Peyer's patch (tissue), 4 donors: ENCODE measurements around the gene FKBP8.

Experiments
- POLR2A ChIP-seq, 2 donors: fragments of 450-650 bp; IDR thresholded peaks; one replicate each; pipeline ENCODE4 v1.5.1; 2017; ENCODE audit warnings: antibody characterized with exemption in 2 of 2, mild to moderate bottlenecking in 2 of 2, moderate library complexity in 2 of 2
- TF ChIP-seq, protein P1 (sequence below), 6 experiments: fragments of 450-650 bp in 4 of 6; fragments of 200-600 bp in 2 of 6; sonication (generic) in 1 of 6; IDR thresholded peaks; one replicate each; pipeline ENCODE4 v1.5.1; 2017 to 2019; ENCODE audit warnings: antibody characterized with exemption in 6 of 6, mild to moderate bottlenecking in 3 of 6, moderate library complexity in 1 of 6

DNA sequence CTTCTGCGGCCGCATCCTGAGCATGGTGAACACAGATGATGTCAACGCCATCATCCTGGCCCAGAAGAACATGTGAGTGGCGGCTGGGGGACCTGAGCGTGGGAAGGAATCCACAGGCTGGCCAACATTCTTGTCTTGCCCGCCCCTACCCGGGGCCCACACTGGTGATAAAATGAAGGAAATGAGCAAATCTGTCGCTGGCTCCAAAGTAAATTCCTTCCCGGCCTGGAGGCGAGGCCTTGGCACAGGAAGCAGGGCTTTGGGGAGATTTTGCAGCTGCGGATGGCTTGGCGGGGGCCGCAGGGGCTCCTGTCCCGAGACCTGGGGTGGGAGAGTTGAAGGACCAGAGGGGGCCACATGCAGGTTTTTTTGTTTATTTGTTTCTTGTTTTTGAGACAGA lies 18.7 kb upstream of the FKBP8 start:
- TF ChIP-seq, protein P1, sequence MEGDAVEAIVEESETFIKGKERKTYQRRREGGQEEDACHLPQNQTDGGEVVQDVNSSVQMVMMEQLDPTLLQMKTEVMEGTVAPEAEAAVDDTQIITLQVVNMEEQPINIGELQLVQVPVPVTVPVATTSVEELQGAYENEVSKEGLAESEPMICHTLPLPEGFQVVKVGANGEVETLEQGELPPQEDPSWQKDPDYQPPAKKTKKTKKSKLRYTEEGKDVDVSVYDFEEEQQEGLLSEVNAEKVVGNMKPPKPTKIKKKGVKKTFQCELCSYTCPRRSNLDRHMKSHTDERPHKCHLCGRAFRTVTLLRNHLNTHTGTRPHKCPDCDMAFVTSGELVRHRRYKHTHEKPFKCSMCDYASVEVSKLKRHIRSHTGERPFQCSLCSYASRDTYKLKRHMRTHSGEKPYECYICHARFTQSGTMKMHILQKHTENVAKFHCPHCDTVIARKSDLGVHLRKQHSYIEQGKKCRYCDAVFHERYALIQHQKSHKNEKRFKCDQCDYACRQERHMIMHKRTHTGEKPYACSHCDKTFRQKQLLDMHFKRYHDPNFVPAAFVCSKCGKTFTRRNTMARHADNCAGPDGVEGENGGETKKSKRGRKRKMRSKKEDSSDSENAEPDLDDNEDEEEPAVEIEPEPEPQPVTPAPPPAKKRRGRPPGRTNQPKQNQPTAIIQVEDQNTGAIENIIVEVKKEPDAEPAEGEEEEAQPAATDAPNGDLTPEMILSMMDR (IDR thresholded peaks at IDR 0.05), result no peak
- no peak for TF ChIP-seq POLR2A (IDR thresholded peaks at IDR 0.05)
